GM23338 (cell line): Measurements from ENCODE around the gene FAXDC2. TPM values are rescaled to one million over a fixed set of nuclear protein-coding genes. Genes with fewer than 3 reads are reported as not detected.

ENCODE experiments used
- ATAC-seq: fragments of 200-7000 bp; cut with Tn5 transposase; 3 replicates; pipeline ENCODE4 v1.9.1; 2020
- DNase-seq: peaks from one replicate; pipeline ENCODE4 v3.0.0-alpha.2; 2015; ENCODE audit warnings: low spot score
- H2AFZ ChIP-seq: fragments of 200-600 bp; sonication (generic); 2 replicates; pipeline ENCODE4 v1.8.0; 2016; ENCODE audit warnings: antibody characterized with exemption, mild to moderate bottlenecking, moderate library complexity
- H3F3A ChIP-seq: fragments of 200-600 bp; sonication (generic); replicated peaks from 2 replicates; pipeline ENCODE4 v1.8.0; 2017; ENCODE audit warnings: antibody characterized with exemption, mixed run types, low read depth
- H3K27ac ChIP-seq: fragments of 200-600 bp; sonication (generic); 2 replicates; pipeline ENCODE4 v1.6.1; 2016; ENCODE audit warnings: low read depth
- H3K27me3 ChIP-seq: fragments of 200-600 bp; sonication (generic); 2 replicates; pipeline ENCODE4 v1.8.0; 2016; ENCODE audit warnings: mild to moderate bottlenecking, mixed run types, moderate library complexity; ENCODE audit not compliant: insufficient read depth
- H3K36me3 ChIP-seq: fragments of 200-600 bp; sonication (generic); 2 replicates; pipeline ENCODE4 v1.8.0; 2016; ENCODE audit warnings: mild to moderate bottlenecking; ENCODE audit not compliant: insufficient read depth
- H3K4me1 ChIP-seq: fragments of 200-600 bp; sonication (generic); 2 replicates; pipeline ENCODE4 v1.8.0; 2016; ENCODE audit warnings: mild to moderate bottlenecking, moderate library complexity; ENCODE audit not compliant: insufficient read depth
- H3K4me2 ChIP-seq: fragments of 200-600 bp; sonication (generic); 2 replicates; pipeline ENCODE4 v1.7.1; 2017; ENCODE audit warnings: mixed run types
- H3K4me3 ChIP-seq: fragments of 200-600 bp; sonication (generic); 2 replicates; pipeline ENCODE4 v1.6.1; 2016; ENCODE audit warnings: mixed run types
- H3K79me2 ChIP-seq: fragments of 200-600 bp; sonication (generic); replicated peaks from 2 replicates; pipeline ENCODE4 v1.8.0; 2017; ENCODE audit warnings: mild to moderate bottlenecking; ENCODE audit not compliant: insufficient read depth
- H3K9me2 ChIP-seq: fragments of 200-600 bp; sonication (generic); 2 replicates; pipeline ENCODE4 v1.8.0; 2017; ENCODE audit not compliant: insufficient read depth
- H4K20me1 ChIP-seq: fragments of 200-600 bp; sonication (generic); replicated peaks from 2 replicates; pipeline ENCODE4 v1.8.0; 2017; ENCODE audit warnings: mild to moderate bottlenecking; ENCODE audit not compliant: insufficient read depth
- H3K27ac Mint-ChIP-seq: 2 replicates; pipeline ENCODE4 v1.8.0; 2020; ENCODE audit warnings: inconsistent platforms, mild to moderate bottlenecking, moderate library complexity, mixed read lengths
- H3K27me3 Mint-ChIP-seq: 3 replicates; pipeline ENCODE4 v1.8.0; 2022; ENCODE audit warnings: low read depth, mild to moderate bottlenecking, moderate library complexity, mixed read lengths, inconsistent platforms; ENCODE audit not compliant: insufficient read depth, poor library complexity
- H3K36me3 Mint-ChIP-seq: 3 replicates; pipeline ENCODE4 v1.8.0; 2021; ENCODE audit warnings: low read depth, mild to moderate bottlenecking, inconsistent platforms, moderate library complexity, mixed read lengths
- H3K4me1 Mint-ChIP-seq: 3 replicates; pipeline ENCODE4 v1.8.0; 2020; ENCODE audit warnings: mild to moderate bottlenecking, inconsistent platforms, mixed read lengths
- H3K4me3 Mint-ChIP-seq: 3 replicates; pipeline ENCODE4 v1.8.0; 2021; ENCODE audit warnings: moderate library complexity, mild to moderate bottlenecking, inconsistent platforms, mixed read lengths
- H3K9me3 Mint-ChIP-seq: 3 replicates; pipeline ENCODE4 v1.8.0; 2020; ENCODE audit warnings: moderate library complexity, mild to moderate bottlenecking, inconsistent platforms, mixed read lengths
- CREB1 ChIP-seq: fragments of 250-450 bp; sonication (Bioruptor Pico); IDR thresholded peaks from 2 replicates; pipeline ENCODE4 v1.5.0; 2020; ENCODE audit warnings: low read depth, mild to moderate bottlenecking, moderate library complexity
- EZH2 ChIP-seq: fragments of 200-600 bp; sonication (generic); IDR thresholded peaks from one replicate; pipeline ENCODE4 v1.8.0; 2017; ENCODE audit warnings: antibody characterized with exemption, mild to moderate bottlenecking, low read depth; ENCODE audit not compliant: unreplicated experiment
- JUNB ChIP-seq: IDR thresholded peaks from one replicate; pipeline ENCODE4 v1.6.1; 2016; ENCODE audit warnings: antibody characterized with exemption; ENCODE audit not compliant: unreplicated experiment
- NANOG ChIP-seq: IDR thresholded peaks from 2 replicates; pipeline ENCODE4 v1.6.1; 2016; ENCODE audit warnings: antibody characterized with exemption, borderline replicate concordance
- POLR2AphosphoS5 ChIP-seq: IDR thresholded peaks from 2 replicates; pipeline ENCODE4 v1.6.1; 2016; ENCODE audit warnings: antibody characterized with exemption, low read depth
- REST ChIP-seq: IDR thresholded peaks from one replicate; pipeline ENCODE4 v1.6.1; 2018; ENCODE audit warnings: antibody characterized with exemption; ENCODE audit not compliant: unreplicated experiment
- STAT1 ChIP-seq: IDR thresholded peaks from one replicate; pipeline ENCODE4 v1.6.1; 2016; ENCODE audit warnings: antibody characterized with exemption; ENCODE audit not compliant: unreplicated experiment
- ZNF114 ChIP-seq: fragments of 250-450 bp; sonication (Bioruptor Pico); IDR thresholded peaks from 2 replicates; pipeline ENCODE4 v1.5.0; 2020; ENCODE audit warnings: mild to moderate bottlenecking, moderate library complexity
- ZNF331 ChIP-seq: fragments of 250-450 bp; sonication (Bioruptor Pico); IDR thresholded peaks from 2 replicates; pipeline ENCODE4 v1.5.0; 2020; ENCODE audit warnings: low read depth, mild to moderate bottlenecking, moderate library complexity
- long read RNA-seq: library from polyadenylated mRNA; unstranded; transcript quantifications from one replicate; pipeline ENCODE4 v2.0.0, GENCODE V29; 2020; ENCODE audit not compliant: unreplicated experiment
- polyA plus RNA-seq: library from polyadenylated mRNA; unstranded; fragments of >200 nt; fragmentation: Nextera tagmentation; extraction: Ambion mirVana; gene quantifications from 2 replicates; pipeline ENCODE4 v1.2.1, GENCODE V29; 2016
- total RNA-seq: library from RNA; depleted of rRNA; stranded (reverse); fragments of >200 nt; shearing (Covaris generic); gene quantifications from 2 replicates; pipeline ENCODE4 v1.2.3, GENCODE V29; 2014; rRNA removed
- TF ChIP-seq, protein P1 (sequence below): IDR thresholded peaks from 2 replicates; pipeline ENCODE4 v1.6.1; 2016; ENCODE audit warnings: antibody characterized with exemption
- TF ChIP-seq, protein P2 (sequence below), 2 experiments: fragments of 200-600 bp in 1 of 2; sonication (generic) in 1 of 2; conservative IDR thresholded peaks; 2 replicates each; pipeline versions ENCODE4 v1.5.1 to v1.6.1; 2016 to 2017; ENCODE audit warnings: antibody characterized with exemption in 2 of 2, low read depth in 2 of 2, mild to moderate bottlenecking in 2 of 2, moderate library complexity in 1 of 2

Gene FAXDC2
- total RNA-seq (1.8 and 4.6 TPM in 2 replicates), polyA plus RNA-seq (2.5 and 4.0 TPM in 2 replicates)
- long read RNA-seq, partial matches to known transcripts = 0 of 1 reads
- long read RNA-seq, other reads (novel, unspliced or antisense) = 0 of 1 reads

- Histone ChIP-seq H2AFZ (peak within 1 kb of the TSS; percentile 35; the same call in 1 of the 2 replicates), H4K20me1 (no peaks in the 10 kb centered on the region), H3K79me2 (no peaks in the 10 kb centered on the region), H3F3A (no peaks in the 10 kb centered on the region), H3K27ac (peak within 1 kb of the TSS; percentile 85), H3K4me2 (peak within 1 kb of the TSS; percentile 69), H3K9me2 (no peaks in the 10 kb centered on the region), H3K4me3 (peak within 1 kb of the TSS; percentile 44), H3K27me3 (no peaks in the 10 kb centered on the region), H3K4me1 (0 out of 2 replicates have a peak, but pooled peaks cover 8% of the 10 kb centered on the region), H3K36me3 (no peaks in the 10 kb centered on the region)
- TF ChIP-seq POLR2AphosphoS5 (peak; percentile 65), STAT1 (no peak)
- no peaks in the 10 kb centered on the region for H3K36me3 Mint-ChIP-seq
- ATAC-seq = peak; percentile 99
- H3K27ac Mint-ChIP-seq = peak within 1 kb of the TSS; percentile 94
- DNase-seq = peak; percentile 89
- no peaks in the 10 kb centered on the region for H3K9me3 Mint-ChIP-seq
- H3K4me1 Mint-ChIP-seq = peaks cover 21% of the 10 kb centered on the region; the same call in 2 of the 3 replicates
- peaks cover 8% of the 10 kb centered on the region for H3K27me3 Mint-ChIP-seq
- peak within 1 kb of the TSS; percentile 84 for H3K4me3 Mint-ChIP-seq
These were observed at the start of gene FAXDC2 for GRCh38 chr5:154850255-154851062. Gene FAXDC2, minus strand, starts transcription at chr5:154850603. Its CDS starts 12,425 bp downstream, at chr5:154838178.

DNA sequence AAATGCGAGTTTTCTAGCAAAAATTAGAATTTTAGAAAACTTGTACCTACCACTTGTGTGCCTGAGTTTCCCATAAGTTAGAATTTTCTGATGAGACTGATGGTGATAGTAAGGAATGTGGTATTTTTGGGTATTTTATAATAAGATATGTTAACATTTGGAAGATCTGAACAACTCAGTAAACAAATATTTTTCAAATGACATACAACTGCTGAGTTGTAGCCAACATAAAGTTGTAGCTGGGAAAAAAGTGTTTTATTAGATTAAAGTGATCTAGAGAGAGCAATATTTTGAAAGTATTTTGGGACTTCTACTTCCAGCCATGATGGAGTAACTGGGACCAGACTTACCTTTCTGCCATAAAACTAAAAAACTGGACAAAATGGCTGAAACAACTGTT, 49.7 kb upstream of the FAXDC2 start:
- H3K9me2 ChIP-seq = no peaks in the 10 kb centered on the region
- Mint-ChIP-seq H3K27ac (no peak overlapping the region), H3K4me1 (no peaks in the 10 kb centered on the region), H3K9me3 (no peaks in the 10 kb centered on the region), H3K36me3 (peaks cover 87% of the 10 kb centered on the region), H3K27me3 (no peaks in the 10 kb centered on the region), H3K4me3 (no peak overlapping the region)
- no peaks in the 10 kb centered on the region; the same call in 1 of the 2 replicates for H4K20me1 ChIP-seq
- H3K36me3 ChIP-seq = peaks cover 82% of the 10 kb centered on the region
- no peaks in the 10 kb centered on the region for H3K27me3 ChIP-seq
- DNase-seq (no peak), ATAC-seq (no peak)
- no peak overlapping the region for H3K27ac ChIP-seq
- no peak overlapping the region for H2AFZ ChIP-seq
- H3K4me3 ChIP-seq = no peak overlapping the region
- no peak overlapping the region for H3K4me2 ChIP-seq
- no peaks in the 10 kb centered on the region for H3K79me2 ChIP-seq
- no peaks in the 10 kb centered on the region for H3K4me1 ChIP-seq
- no peaks in the 10 kb centered on the region for H3F3A ChIP-seq
- TF ChIP-seq STAT1 = no peak
- TF ChIP-seq CREB1 = no peak
- TF ChIP-seq REST = no peak
- TF ChIP-seq, protein P1, sequence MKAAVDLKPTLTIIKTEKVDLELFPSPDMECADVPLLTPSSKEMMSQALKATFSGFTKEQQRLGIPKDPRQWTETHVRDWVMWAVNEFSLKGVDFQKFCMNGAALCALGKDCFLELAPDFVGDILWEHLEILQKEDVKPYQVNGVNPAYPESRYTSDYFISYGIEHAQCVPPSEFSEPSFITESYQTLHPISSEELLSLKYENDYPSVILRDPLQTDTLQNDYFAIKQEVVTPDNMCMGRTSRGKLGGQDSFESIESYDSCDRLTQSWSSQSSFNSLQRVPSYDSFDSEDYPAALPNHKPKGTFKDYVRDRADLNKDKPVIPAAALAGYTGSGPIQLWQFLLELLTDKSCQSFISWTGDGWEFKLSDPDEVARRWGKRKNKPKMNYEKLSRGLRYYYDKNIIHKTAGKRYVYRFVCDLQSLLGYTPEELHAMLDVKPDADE = no peak
- no peak for TF ChIP-seq NANOG
- TF ChIP-seq, protein P2, sequence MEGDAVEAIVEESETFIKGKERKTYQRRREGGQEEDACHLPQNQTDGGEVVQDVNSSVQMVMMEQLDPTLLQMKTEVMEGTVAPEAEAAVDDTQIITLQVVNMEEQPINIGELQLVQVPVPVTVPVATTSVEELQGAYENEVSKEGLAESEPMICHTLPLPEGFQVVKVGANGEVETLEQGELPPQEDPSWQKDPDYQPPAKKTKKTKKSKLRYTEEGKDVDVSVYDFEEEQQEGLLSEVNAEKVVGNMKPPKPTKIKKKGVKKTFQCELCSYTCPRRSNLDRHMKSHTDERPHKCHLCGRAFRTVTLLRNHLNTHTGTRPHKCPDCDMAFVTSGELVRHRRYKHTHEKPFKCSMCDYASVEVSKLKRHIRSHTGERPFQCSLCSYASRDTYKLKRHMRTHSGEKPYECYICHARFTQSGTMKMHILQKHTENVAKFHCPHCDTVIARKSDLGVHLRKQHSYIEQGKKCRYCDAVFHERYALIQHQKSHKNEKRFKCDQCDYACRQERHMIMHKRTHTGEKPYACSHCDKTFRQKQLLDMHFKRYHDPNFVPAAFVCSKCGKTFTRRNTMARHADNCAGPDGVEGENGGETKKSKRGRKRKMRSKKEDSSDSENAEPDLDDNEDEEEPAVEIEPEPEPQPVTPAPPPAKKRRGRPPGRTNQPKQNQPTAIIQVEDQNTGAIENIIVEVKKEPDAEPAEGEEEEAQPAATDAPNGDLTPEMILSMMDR (conservative IDR thresholded peaks at IDR 0.05; ENCODE audit: low read depth in 2 of 2) = no peak
- no peak for TF ChIP-seq JUNB
- TF ChIP-seq ZNF331 = no peak
- TF ChIP-seq ZNF114 = no peak
- no peak for TF ChIP-seq POLR2AphosphoS5
- no peak for TF ChIP-seq EZH2
